RWPE2 (cell line): Measurements from ENCODE around the gene SEMA4D.

Experiments
- ATAC-seq: fragments of 200-7000 bp; cut with Tn5 transposase; 3 replicates; pipeline ENCODE4 v1.9.1; 2021; ENCODE audit warnings: low read depth
- DNase-seq: peaks from one replicate; pipeline ENCODE4 v3.0.0-alpha.2; 2020; ENCODE audit warnings: low spot score
- H3K27ac ChIP-seq: fragments of 450-650 bp; 2 replicates; pipeline ENCODE4 v1.5.1; 2017; ENCODE audit warnings: mild to moderate bottlenecking; ENCODE audit not compliant: poor library complexity, severe bottlenecking
- H3K27me3 ChIP-seq: fragments of 250-450 bp; sonication (Bioruptor Pico); 2 replicates; pipeline ENCODE4 v1.5.1; 2021; ENCODE audit warnings: mild to moderate bottlenecking, moderate library complexity; ENCODE audit not compliant: insufficient read depth, poor library complexity, severe bottlenecking
- H3K36me3 ChIP-seq: fragments of 250-450 bp; sonication (Bioruptor Pico); 2 replicates; pipeline ENCODE4 v1.5.1; 2020; ENCODE audit warnings: low read depth, mild to moderate bottlenecking, moderate library complexity
- H3K4me1 ChIP-seq: fragments of 250-450 bp; sonication (Bioruptor Pico); 2 replicates; pipeline ENCODE4 v1.5.1; 2021; ENCODE audit warnings: mild to moderate bottlenecking, moderate library complexity; ENCODE audit not compliant: insufficient read depth, poor library complexity, severe bottlenecking
- H3K4me3 ChIP-seq: fragments of 250-450 bp; sonication (Bioruptor Pico); 2 replicates; pipeline ENCODE4 v1.5.1; 2021; ENCODE audit warnings: mild to moderate bottlenecking, moderate library complexity; ENCODE audit not compliant: severe bottlenecking
- H3K9me3 ChIP-seq: fragments of 250-450 bp; sonication (Bioruptor Pico); 2 replicates; pipeline ENCODE4 v1.5.1; 2021; ENCODE audit warnings: mild to moderate bottlenecking, moderate library complexity; ENCODE audit not compliant: severe bottlenecking
- CTCF ChIP-seq: fragments of 450-650 bp; IDR thresholded peaks from one replicate; pipeline ENCODE4 v1.5.1; 2017; ENCODE audit warnings: mild to moderate bottlenecking, moderate library complexity; ENCODE audit not compliant: poor library complexity, severe bottlenecking

SEMA4D gene

GRCh38 chr9:89525446-89526374 lies 27.8 kb upstream of the SEMA4D start:
- DNase-seq (no peak), ATAC-seq (no peak)
- no peak overlapping the region for H3K27ac ChIP-seq
- H3K4me3 ChIP-seq = no peak overlapping the region
- no peaks in the 10 kb centered on the region for H3K36me3 ChIP-seq
- no peaks in the 10 kb centered on the region for H3K27me3 ChIP-seq
- no peaks in the 10 kb centered on the region for H3K9me3 ChIP-seq
- peaks cover 6% of the 10 kb centered on the region for H3K4me1 ChIP-seq
- TF ChIP-seq CTCF = no peak

- no peaks in the 10 kb centered on the region for H3K9me3 ChIP-seq
Measured at GRCh38 chr9:89524963-89525362, 27.1 kb upstream of the SEMA4D start.

GRCh38 chr9:89523948-89524347 lies 26.0 kb upstream of the SEMA4D start:
- no peaks in the 10 kb centered on the region for H3K27me3 ChIP-seq
- H3K4me1 ChIP-seq = peaks cover 17% of the 10 kb centered on the region
- no peaks in the 10 kb centered on the region for H3K36me3 ChIP-seq
- ATAC-seq = no peak
- no peaks in the 10 kb centered on the region for H3K9me3 ChIP-seq
- no peak for DNase-seq
- H3K27ac ChIP-seq = no peak overlapping the region
- H3K4me3 ChIP-seq = no peak overlapping the region
- no peak for TF ChIP-seq CTCF

More at GRCh38 chr9:89524963-89525362, 27.1 kb upstream of the SEMA4D start:
- H3K36me3 ChIP-seq = no peaks in the 10 kb centered on the region
- no peaks in the 10 kb centered on the region for H3K27me3 ChIP-seq
- no peak overlapping the region for H3K4me3 ChIP-seq
- peaks cover 10% of the 10 kb centered on the region for H3K4me1 ChIP-seq
- no peak for DNase-seq
- no peak overlapping the region for H3K27ac ChIP-seq
- no peak for TF ChIP-seq CTCF
- ATAC-seq = no peak

GRCh38 chr9:89522959-89523285 lies 25.0 kb upstream of the SEMA4D start:
- no peak for TF ChIP-seq CTCF
- Histone ChIP-seq H3K27ac (no peak overlapping the region), H3K4me3 (no peak overlapping the region), H3K4me1 (peaks cover 18% of the 10 kb centered on the region), H3K27me3 (no peaks in the 10 kb centered on the region), H3K9me3 (no peaks in the 10 kb centered on the region), H3K36me3 (no peaks in the 10 kb centered on the region)
- ATAC-seq = no peak
- DNase-seq = no peak
